ENCODE data around the gene SLC25A11. TPM values are rescaled to one million over a fixed set of nuclear protein-coding genes. Genes with fewer than 3 reads are reported as not detected.

The SLC25A11 gene
- total RNA-seq, 1 donor from 2014 or later, result 44.7 TPM

GRCh38 chr17:4895121-4895520 is 44.7 kb downstream of the SLC25A11 start:
- H3K4me3 ChIP-seq (ENCODE audit: low read depth, low read length), result no peak overlapping the region
- H3K36me3 ChIP-seq (ENCODE audit: control insufficient read depth, insufficient read depth, low read length), result no peaks in the 10 kb centered on the region
- no peak for DNase-seq (ENCODE audit: low read depth)
- peaks cover 15% of the 10 kb centered on the region for H3K27me3 ChIP-seq (ENCODE audit: control insufficient read depth, insufficient read depth, low read length)
- no peak for TF ChIP-seq CTCF (IDR thresholded peaks at IDR 0.05; ENCODE audit: insufficient read depth, low read length, poor library complexity, severe bottlenecking)

- no peak for TF ChIP-seq CTCF (IDR thresholded peaks at IDR 0.05; ENCODE audit: insufficient read depth, low read length, poor library complexity, severe bottlenecking)
- no peaks in the 10 kb centered on the region for H3K36me3 ChIP-seq (ENCODE audit: control insufficient read depth, insufficient read depth, low read length)
- H3K4me3 ChIP-seq (ENCODE audit: low read depth, low read length), result no peak overlapping the region
These were observed 45.9 kb downstream of the SLC25A11 start for GRCh38 chr17:4893721-4894560.

GRCh38 chr17:4893272-4893671 is 46.6 kb downstream of the SLC25A11 start:
- Histone ChIP-seq H3K4me3 (ENCODE audit: low read depth, low read length) (no peak overlapping the region), H3K36me3 (ENCODE audit: control insufficient read depth, insufficient read depth, low read length) (no peaks in the 10 kb centered on the region), H3K27me3 (ENCODE audit: control insufficient read depth, insufficient read depth, low read length) (no peaks in the 10 kb centered on the region)
- DNase-seq (ENCODE audit: low read depth), result no peak
- no peak for TF ChIP-seq CTCF (IDR thresholded peaks at IDR 0.05; ENCODE audit: insufficient read depth, low read length, poor library complexity, severe bottlenecking)

More at GRCh38 chr17:4893721-4894560, 45.9 kb downstream of the SLC25A11 start:
- no peak for DNase-seq (ENCODE audit: low read depth)
- H3K27me3 ChIP-seq (ENCODE audit: control insufficient read depth, insufficient read depth, low read length), result peaks cover 4% of the 10 kb centered on the region

GRCh38 chr17:4892499-4893221 is 47.2 kb downstream of the SLC25A11 start:
- no peak overlapping the region for H3K4me3 ChIP-seq (ENCODE audit: low read depth, low read length)
- H3K27me3 ChIP-seq (ENCODE audit: control insufficient read depth, insufficient read depth, low read length), result no peaks in the 10 kb centered on the region
- no peak for DNase-seq (ENCODE audit: low read depth)
- H3K36me3 ChIP-seq (ENCODE audit: control insufficient read depth, insufficient read depth, low read length), result peaks cover 1% of the 10 kb centered on the region
- no peak for TF ChIP-seq CTCF (IDR thresholded peaks at IDR 0.05; ENCODE audit: insufficient read depth, low read length, poor library complexity, severe bottlenecking)

GRCh38 chr17:4891411-4892410 is 48.1 kb downstream of the SLC25A11 start:
- Histone ChIP-seq H3K4me3 (ENCODE audit: low read depth, low read length) (no peak overlapping the region), H3K36me3 (ENCODE audit: control insufficient read depth, insufficient read depth, low read length) (peaks cover 1% of the 10 kb centered on the region), H3K27me3 (ENCODE audit: control insufficient read depth, insufficient read depth, low read length) (no peaks in the 10 kb centered on the region)
- no peak for TF ChIP-seq CTCF (IDR thresholded peaks at IDR 0.05; ENCODE audit: insufficient read depth, low read length, poor library complexity, severe bottlenecking)
- DNase-seq (ENCODE audit: low read depth), result no peak

Measured in kidney epithelial cell (primary cell).